Measurements from ENCODE around the gene PNMA8B. TPM values are rescaled to one million over a fixed set of nuclear protein-coding genes. Genes with fewer than 3 reads are reported as not detected.

The PNMA8B gene
- total RNA-seq, 6 experiments from 2014 or later: 0.02 to 0.17 (median 0.07) TPM; not detected in 2

GRCh38 chr19:46442808-46443450, 52.7 kb downstream of the PNMA8B start:
- TF ChIP-seq CTCF (IDR thresholded peaks at IDR 0.05): no peak
- H3K27me3 Mint-ChIP-seq (ENCODE audit: insufficient read depth): peaks cover 5% of the 10 kb centered on the region; the same call in 1 of the 2 replicates

GRCh38 chr19:46441866-46442265, 53.8 kb downstream of the PNMA8B start:
- Mint-ChIP-seq H3K36me3 (ENCODE audit: low read depth) (no peaks in the 10 kb centered on the region), H3K27me3 (ENCODE audit: insufficient read depth) (no peaks in the 10 kb centered on the region), H3K27ac (no peak overlapping the region), H3K4me1 (ENCODE audit: low read depth) (peaks cover 13% of the 10 kb centered on the region), H3K9me3 (no peaks in the 10 kb centered on the region), H3K4me3 (no peak overlapping the region)
- no peak for DNase-seq
- TF ChIP-seq CTCF (IDR thresholded peaks at IDR 0.05): no peak

More at GRCh38 chr19:46442808-46443450, 52.7 kb downstream of the PNMA8B start:
- Mint-ChIP-seq H3K4me3 (peak overlapping the region; percentile 12), H3K27ac (peak overlapping the region; percentile 47), H3K9me3 (no peaks in the 10 kb centered on the region), H3K4me1 (ENCODE audit: low read depth) (peaks cover 13% of the 10 kb centered on the region), H3K36me3 (ENCODE audit: low read depth) (no peaks in the 10 kb centered on the region)
- peak; percentile 48 for DNase-seq

Other genes starting within 250 kb of the PNMA8B start
- 1 to 10 TPM in 4 of 6 experiments, under 1 TPM in 2; 0.14 to 3.3 (median 2.1) TPM for gene HIF3A, start 198.8 kb downstream of the PNMA8B start, total RNA-seq (2021; fragmentation: NEBNext Ultra II Directional; extraction: Animal tissue kit (Norgen Biotek cat#: 25700))
- gene PPP5C, start 148.8 kb downstream of the PNMA8B start, total RNA-seq (2021; fragmentation: NEBNext Ultra II Directional; extraction: Animal tissue kit (Norgen Biotek cat#: 25700)): 10 to 100 TPM; 62.8 to 80.6 (median 76.3) TPM
- gene CCDC8, start 82.3 kb downstream of the PNMA8B start, total RNA-seq (2021; fragmentation: NEBNext Ultra II Directional; extraction: Animal tissue kit (Norgen Biotek cat#: 25700)): 10 to 100 TPM in 4 of 6 experiments, 1 to 10 TPM in 2; 6.3 to 10.6 (median 10.2) TPM
- gene PNMA8C, start 66.9 kb downstream of the PNMA8B start, total RNA-seq (2021; fragmentation: NEBNext Ultra II Directional; extraction: Animal tissue kit (Norgen Biotek cat#: 25700)): under 1 TPM in 3 of 6 experiments, not detected in 3; 0.05 to 0.09 (median 0.07) TPM
- gene PNMA8A, start 24.3 kb downstream of the PNMA8B start, total RNA-seq (2021; fragmentation: NEBNext Ultra II Directional; extraction: Animal tissue kit (Norgen Biotek cat#: 25700)): 10 to 100 TPM in 2 of 6 experiments, 1 to 10 TPM in 4; 8.6 to 13.1 (median 9.2) TPM
- 100 to 1,000 TPM; 445 to 561 (median 538) TPM for gene CALM3, start 105.5 kb upstream of the PNMA8B start, total RNA-seq (2021; fragmentation: NEBNext Ultra II Directional; extraction: Animal tissue kit (Norgen Biotek cat#: 25700))
- 10 to 100 TPM; 16.0 to 26.6 (median 17.9) TPM for gene PTGIR, start 129.2 kb upstream of the PNMA8B start, total RNA-seq (2021; fragmentation: NEBNext Ultra II Directional; extraction: Animal tissue kit (Norgen Biotek cat#: 25700))
- not detected for gene GNG8, start 140.3 kb upstream of the PNMA8B start, total RNA-seq (2021; fragmentation: NEBNext Ultra II Directional; extraction: Animal tissue kit (Norgen Biotek cat#: 25700))
- 10 to 100 TPM; 12.6 to 17.2 (median 15.5) TPM for gene DACT3, start 165.3 kb upstream of the PNMA8B start, total RNA-seq (2021; fragmentation: NEBNext Ultra II Directional; extraction: Animal tissue kit (Norgen Biotek cat#: 25700))
- gene PRKD2, start 221.2 kb upstream of the PNMA8B start, total RNA-seq (2021; fragmentation: NEBNext Ultra II Directional; extraction: Animal tissue kit (Norgen Biotek cat#: 25700)): 10 to 100 TPM; 35.3 to 42.2 (median 38.4) TPM